Heart right ventricle (tissue), 16 donors: ENCODE data around the gene LYG2. TPM values are rescaled to one million over a fixed set of nuclear protein-coding genes. Genes with fewer than 3 reads are reported as not detected.

Experiments used
- ATAC-seq, 8 donors: fragments of 200-7000 bp; cut with Tn5 transposase; one replicate each; pipeline ENCODE4 v1.9.1; 2020; ENCODE audit warnings: mild to moderate bottlenecking in 8 of 8, moderate library complexity in 8 of 8, moderate number of reproducible peaks in 1 of 8
- DNase-seq, 2 donors: peaks; one replicate each; pipeline ENCODE4 v3.0.0-alpha.2; 2020
- H3K27ac ChIP-seq, 10 donors: fragments of 200-600 bp; sonication (generic) in 2 of 10; one replicate each; pipeline versions ENCODE4 v1.5.0 to v1.8.0; 2020 to 2022; ENCODE audit warnings: mild to moderate bottlenecking in 3 of 10
- H3K27me3 ChIP-seq, 7 donors: fragments of 200-600 bp; one replicate each; pipeline ENCODE4 v1.8.0; 2021 to 2022; ENCODE audit warnings: mild to moderate bottlenecking in 2 of 7
- H3K36me3 ChIP-seq, 9 donors: fragments of 200-600 bp; sonication (generic) in 1 of 9; one replicate each; pipeline versions ENCODE4 v1.5.0 to v1.8.0; 2020 to 2022; ENCODE audit warnings: mild to moderate bottlenecking in 2 of 9
- H3K4me1 ChIP-seq, 9 donors: fragments of 200-600 bp; sonication (generic) in 1 of 9; one replicate each; pipeline versions ENCODE4 v1.5.0 to v1.8.0; 2020 to 2022; ENCODE audit warnings: mild to moderate bottlenecking in 4 of 9
- H3K4me3 ChIP-seq, 10 donors: fragments of 200-600 bp; sonication (generic) in 2 of 10; one replicate each; pipeline versions ENCODE4 v1.5.0 to v1.8.0; 2020 to 2022; ENCODE audit warnings: mild to moderate bottlenecking in 7 of 10, moderate library complexity in 2 of 10
- H3K9me3 ChIP-seq, 11 donors: fragments of 200-600 bp in 10 of 11; sonication (generic) in 2 of 11; one replicate each; pipeline versions ENCODE4 v1.5.0 to v1.8.0; 2013 to 2022; ENCODE audit warnings: mild to moderate bottlenecking in 2 of 11, control low read depth in 1 of 11, moderate library complexity in 1 of 11
- WGBS, 2 donors: extraction: QIAGEN DNeasy Blood & Tissue Kit; methylation state at CpG; one replicate each; pipeline ENCODE4 v1.1.7; 2013; ENCODE audit warnings: inconsistent platforms in 1 of 2; 5-methylcytosine and 5-hydroxymethylcytosine counted together
- intact Hi-C, 10 donors: fragments of 100-400 bp; cut with DNase I; formaldehyde crosslinking; loops; one replicate each; pipeline versions ENCODE4 v1.11.1 to v1.14.2; 2022
- polyA plus RNA-seq, 2 donors: library from polyadenylated mRNA; stranded (reverse); fragments of 200-250 nt; gene quantifications; one replicate each; pipeline ENCODE4 v1.2.3, GENCODE V29; 2013
- total RNA-seq, 10 donors: library from RNA; stranded (reverse); fragmentation: NEBNext Ultra II Directional in 3 of 10; extraction: Animal tissue kit (Norgen Biotek cat#: 25700) in 3 of 10; gene quantifications; one replicate each; pipeline versions ENCODE4 v1.2.1 to v1.2.4, GENCODE V29; 2021 to 2023
- TF ChIP-seq, protein P1 (sequence below), 9 donors: fragments of 200-600 bp; sonication (generic) in 2 of 9; IDR thresholded peaks; one replicate each; pipeline versions ENCODE4 v1.5.0 to v1.8.0; 2021 to 2022; ENCODE audit warnings: antibody characterized with exemption in 9 of 9, mild to moderate bottlenecking in 5 of 9, moderate library complexity in 1 of 9
- donor health status: Arrhythmogenic right ventricular cardiomyopathy.
- donor health status: ischemic (EF 13 %, LVEDD 7.1; RV severe dilation, severe dysfunction).
- donor health status: healthy with polysubstance abuse.
- donor health status: DM: no; HTN: yes; CAD: no.
- donor health status: DM: no; HTN: no; CAD: no.
- donor health status: ischemic (EF 25% LVEDD 6.9; RV normal size, moderate dysfunction).
- donor health status: ischemic (EF 25% LVEDD 5.7; RV mildly dilated, moderate dysfunction).
- donor health status: healthy.
- donor health status: DM: yes; HTN: yes; CAD: no.
- donor health status: Ischemic cardiomyopathy.
- donor health status: ischemic (EF 35%, LVEDD 5.7; RV mildly dilated, moderate dysfunction).
- donor health status: nonischemic (EF 11% LVEDD 7.7; RV severe dilation, severe dysfunction).
- donor health status: DM: yes; HTN: yes; CAD: no.
- donor health status: PGD.
- donor health status: ischemic (EF 29% LVEDD 5.4; RV normal size, mild dysfunction).
- donor health status: nonischemic (EF 23%, LVEDD 6.1; RV moderate dilation, normal function).

LYG2 gene
- total and polyA plus RNA-seq, 12 donors: not detected

GRCh38 chr2:99260184-99260583 is 4.7 kb upstream of the LYG2 start:
- H3K27me3 ChIP-seq: no peaks in the 10 kb centered on the region

GRCh38 chr2:99259465-99259864 is 4.0 kb upstream of the LYG2 start:
- Histone ChIP-seq H3K36me3 (peaks cover 0 to 12% (median 0%) of the 10 kb centered on the region in 9 donors), H3K27ac (no peak overlapping the region), H3K9me3 (peaks cover 0 to 7% (median 0%) of the 10 kb centered on the region in 11 donors), H3K4me1 (no peaks in the 10 kb centered on the region), H3K4me3 (no peak overlapping the region), H3K27me3 (no peaks in the 10 kb centered on the region)
- ATAC-seq (no peak), DNase-seq (no peak)
- TF ChIP-seq, protein P1, sequence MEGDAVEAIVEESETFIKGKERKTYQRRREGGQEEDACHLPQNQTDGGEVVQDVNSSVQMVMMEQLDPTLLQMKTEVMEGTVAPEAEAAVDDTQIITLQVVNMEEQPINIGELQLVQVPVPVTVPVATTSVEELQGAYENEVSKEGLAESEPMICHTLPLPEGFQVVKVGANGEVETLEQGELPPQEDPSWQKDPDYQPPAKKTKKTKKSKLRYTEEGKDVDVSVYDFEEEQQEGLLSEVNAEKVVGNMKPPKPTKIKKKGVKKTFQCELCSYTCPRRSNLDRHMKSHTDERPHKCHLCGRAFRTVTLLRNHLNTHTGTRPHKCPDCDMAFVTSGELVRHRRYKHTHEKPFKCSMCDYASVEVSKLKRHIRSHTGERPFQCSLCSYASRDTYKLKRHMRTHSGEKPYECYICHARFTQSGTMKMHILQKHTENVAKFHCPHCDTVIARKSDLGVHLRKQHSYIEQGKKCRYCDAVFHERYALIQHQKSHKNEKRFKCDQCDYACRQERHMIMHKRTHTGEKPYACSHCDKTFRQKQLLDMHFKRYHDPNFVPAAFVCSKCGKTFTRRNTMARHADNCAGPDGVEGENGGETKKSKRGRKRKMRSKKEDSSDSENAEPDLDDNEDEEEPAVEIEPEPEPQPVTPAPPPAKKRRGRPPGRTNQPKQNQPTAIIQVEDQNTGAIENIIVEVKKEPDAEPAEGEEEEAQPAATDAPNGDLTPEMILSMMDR (IDR thresholded peaks at IDR 0.05): no peak
- 81 to 97% methylated on average over 4 of the region's 4 CpGs for WGBS, 2 donors
- intact Hi-C loops: no loop called here

More at GRCh38 chr2:99260184-99260583, 4.7 kb upstream of the LYG2 start:
- TF ChIP-seq, protein P1 (IDR thresholded peaks at IDR 0.05): no peak
- 98 to 99% methylated on average over 2 of the region's 2 CpGs for WGBS, 2 donors
- ATAC-seq: no peak
- DNase-seq: no peak
- H3K9me3 ChIP-seq: peaks cover 0 to 7% (median 0%) of the 10 kb centered on the region in 11 donors
- H3K4me1 ChIP-seq: no peaks in the 10 kb centered on the region
- H3K27ac ChIP-seq: no peak overlapping the region
- no peak overlapping the region for H3K4me3 ChIP-seq
- peaks cover 0 to 12% (median 0%) of the 10 kb centered on the region in 9 donors for H3K36me3 ChIP-seq
- intact Hi-C loops: no loop called here

DNA sequence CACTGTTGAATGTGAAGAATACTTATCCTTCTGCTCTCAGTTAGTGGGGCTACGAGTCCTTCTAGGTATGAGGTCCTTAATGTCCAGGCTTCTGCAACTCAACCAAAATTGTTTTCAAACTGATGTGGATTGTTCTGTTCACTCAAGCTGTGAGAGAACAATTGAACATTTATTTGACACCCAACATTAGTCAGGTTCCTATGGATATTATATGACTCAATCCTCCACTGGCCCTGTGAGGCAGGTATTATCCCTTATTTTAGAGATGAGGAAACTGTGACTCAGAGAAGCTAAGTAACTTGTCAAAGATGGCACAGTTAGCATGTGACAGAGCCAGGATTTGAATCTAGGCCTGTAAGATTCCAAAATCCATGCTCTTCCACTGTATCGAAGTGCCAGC is 1.2 kb upstream of the LYG2 start:
- no peak for ATAC-seq
- no peak for DNase-seq
- H3K27me3 ChIP-seq: no peaks in the 10 kb centered on the region
- TF ChIP-seq, protein P1 (IDR thresholded peaks at IDR 0.05): no peak
- no peak overlapping the region for H3K4me3 ChIP-seq
- H3K4me1 ChIP-seq: no peaks in the 10 kb centered on the region
- H3K9me3 ChIP-seq: peaks cover 0 to 7% (median 0%) of the 10 kb centered on the region in 11 donors
- WGBS, 2 donors: 95 to 98% methylated on average over 2 of the region's 2 CpGs
- intact Hi-C loops: no loop called here
- no peak overlapping the region for H3K27ac ChIP-seq
- H3K36me3 ChIP-seq: no peaks in the 10 kb centered on the region

GRCh38 chr2:99249951-99250350 is 5.5 kb downstream of the LYG2 start:
- DNase-seq (no peak), ATAC-seq (no peak)
- Histone ChIP-seq H3K36me3 (no peaks in the 10 kb centered on the region), H3K4me3 (no peak overlapping the region), H3K9me3 (peaks cover 0 to 12% (median 0%) of the 10 kb centered on the region in 11 donors), H3K4me1 (no peaks in the 10 kb centered on the region), H3K27me3 (no peaks in the 10 kb centered on the region), H3K27ac (no peak overlapping the region)
- intact Hi-C loops: no loop called here
- WGBS, 2 donors: 88 to 100% methylated on average over 2 of the region's 2 CpGs
- TF ChIP-seq, protein P1 (IDR thresholded peaks at IDR 0.05): no peak
